CD4-positive, alpha-beta T cell treated with Interleukin-6 for 4 hours (primary cell): ENCODE data around the gene SH3PXD2A.
"Not testable (repeated sequence)": the region's sequence is repeated elsewhere in the genome, so short reads cannot be mapped to it uniquely, and the experiment has no call there.

Source experiments
- DNase-seq: peaks from one replicate; pipeline ENCODE4 v3.0.0-alpha.2; 2020; ENCODE audit warnings: mixed read lengths

The SH3PXD2A gene

GRCh38 chr10:103763374-103764202 lies 91.8 kb downstream of the SH3PXD2A start:
- DNase-seq: peak; percentile 53

- no peak for DNase-seq
Observed at GRCh38 chr10:103762916-103763315, 92.5 kb downstream of the SH3PXD2A start.

GRCh38 chr10:103762162-103762561 lies 93.2 kb downstream of the SH3PXD2A start:
- no peak for DNase-seq

GRCh38 chr10:103761075-103761920 lies 94.1 kb downstream of the SH3PXD2A start:
- DNase-seq: no peak

GRCh38 chr10:103760233-103760632 lies 95.1 kb downstream of the SH3PXD2A start:
- DNase-seq: not testable (repeated sequence)

GRCh38 chr10:103759100-103759781 lies 96.1 kb downstream of the SH3PXD2A start:
- peak; percentile 19 for DNase-seq

- no peak for DNase-seq
Observed at GRCh38 chr10:103758294-103758681, 97.1 kb downstream of the SH3PXD2A start.

GRCh38 chr10:103757531-103758293 lies 97.7 kb downstream of the SH3PXD2A start:
- peak; percentile 43 for DNase-seq

- DNase-seq: no peak
Observed at GRCh38 chr10:103756277-103756869, 99.0 kb downstream of the SH3PXD2A start.

GRCh38 chr10:103752680-103753248 lies 102.6 kb downstream of the SH3PXD2A start:
- peak; percentile 49 for DNase-seq

GRCh38 chr10:103751667-103752290 lies 103.6 kb downstream of the SH3PXD2A start:
- DNase-seq: no peak

- no peak for DNase-seq
Observed at GRCh38 chr10:103750836-103751235, 104.5 kb downstream of the SH3PXD2A start.

GRCh38 chr10:103749779-103750178 lies 105.6 kb downstream of the SH3PXD2A start:
- DNase-seq: no peak

- DNase-seq: peak; percentile 64
Observed at GRCh38 chr10:103748020-103748419, 107.4 kb downstream of the SH3PXD2A start.

GRCh38 chr10:103747193-103747865 lies 108.0 kb downstream of the SH3PXD2A start:
- no peak for DNase-seq

- no peak for DNase-seq
Observed at GRCh38 chr10:103746598-103746997, 108.8 kb downstream of the SH3PXD2A start.

- DNase-seq: peak; percentile 76
Observed at GRCh38 chr10:103745341-103746247, 109.8 kb downstream of the SH3PXD2A start.

- no peak for DNase-seq
Observed at GRCh38 chr10:103742824-103743223, 112.6 kb downstream of the SH3PXD2A start.

- no peak for DNase-seq
Observed at GRCh38 chr10:103740611-103741010, 114.8 kb downstream of the SH3PXD2A start.
